ENCODE data around the gene CACNB2. TPM values are rescaled to one million over a fixed set of nuclear protein-coding genes. Genes with fewer than 3 reads are reported as not detected.
"Not testable (repeated sequence)": the region's sequence is repeated elsewhere in the genome, so short reads cannot be mapped to it uniquely, and the experiment has no call there.

CACNB2 gene
- total RNA-seq, 4 donors from 2014 or later: 1.6 to 13.8 (median 5.0) TPM

DNA sequence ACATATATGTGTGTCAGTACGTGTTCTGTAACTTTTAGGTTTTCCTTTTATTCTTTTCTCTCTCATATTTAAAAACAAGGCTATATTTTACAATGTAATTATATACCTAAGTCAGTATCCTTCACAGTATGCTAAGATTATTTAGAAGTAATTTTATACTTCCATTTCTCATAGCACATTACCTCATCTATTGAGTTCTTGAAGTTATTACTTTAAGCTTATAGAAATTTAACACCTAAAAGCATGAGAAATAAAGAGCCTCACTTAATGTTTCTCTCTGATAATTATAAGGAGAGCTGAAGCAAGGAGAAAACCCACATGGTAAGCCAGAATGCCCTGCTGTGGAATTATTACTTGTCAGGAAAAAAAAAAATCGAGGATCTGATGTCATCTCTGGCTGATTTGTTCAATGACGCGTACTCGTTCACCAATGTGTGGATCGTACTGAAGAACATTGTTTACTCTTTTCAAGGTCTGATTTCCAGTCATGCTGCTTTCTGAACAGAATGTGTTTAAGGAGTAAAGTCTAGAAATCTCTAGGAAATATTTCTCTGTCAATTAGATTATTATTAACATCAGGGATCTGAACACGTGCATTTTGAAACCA is 21.9 kb downstream of the CACNB2 start:
- H3K36me3 ChIP-seq: no peaks in the 10 kb centered on the region
- DNase-seq (ENCODE audit: low spot score in 2 of 2): no peak
- WGBS, 2 donors: 72 to 73% methylated on average over 7 of the region's 7 CpGs
- H3K27ac ChIP-seq: no peak overlapping the region
- H3K9me3 ChIP-seq: no peaks in the 10 kb centered on the region
- no peak overlapping the region for H3K4me3 ChIP-seq
- H3K27me3 ChIP-seq: no peaks in the 10 kb centered on the region
- H3K4me1 ChIP-seq: peaks cover 0 to 24% (median 0%) of the 10 kb centered on the region in 4 donors
- no peak for TF ChIP-seq EP300 (IDR thresholded peaks at IDR 0.05)
- TF ChIP-seq, protein P1, sequence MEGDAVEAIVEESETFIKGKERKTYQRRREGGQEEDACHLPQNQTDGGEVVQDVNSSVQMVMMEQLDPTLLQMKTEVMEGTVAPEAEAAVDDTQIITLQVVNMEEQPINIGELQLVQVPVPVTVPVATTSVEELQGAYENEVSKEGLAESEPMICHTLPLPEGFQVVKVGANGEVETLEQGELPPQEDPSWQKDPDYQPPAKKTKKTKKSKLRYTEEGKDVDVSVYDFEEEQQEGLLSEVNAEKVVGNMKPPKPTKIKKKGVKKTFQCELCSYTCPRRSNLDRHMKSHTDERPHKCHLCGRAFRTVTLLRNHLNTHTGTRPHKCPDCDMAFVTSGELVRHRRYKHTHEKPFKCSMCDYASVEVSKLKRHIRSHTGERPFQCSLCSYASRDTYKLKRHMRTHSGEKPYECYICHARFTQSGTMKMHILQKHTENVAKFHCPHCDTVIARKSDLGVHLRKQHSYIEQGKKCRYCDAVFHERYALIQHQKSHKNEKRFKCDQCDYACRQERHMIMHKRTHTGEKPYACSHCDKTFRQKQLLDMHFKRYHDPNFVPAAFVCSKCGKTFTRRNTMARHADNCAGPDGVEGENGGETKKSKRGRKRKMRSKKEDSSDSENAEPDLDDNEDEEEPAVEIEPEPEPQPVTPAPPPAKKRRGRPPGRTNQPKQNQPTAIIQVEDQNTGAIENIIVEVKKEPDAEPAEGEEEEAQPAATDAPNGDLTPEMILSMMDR (IDR thresholded peaks at IDR 0.05): no peak
- TF ChIP-seq POLR2A (IDR thresholded peaks at IDR 0.05): no peak

- H3K36me3 ChIP-seq: no peaks in the 10 kb centered on the region
- H3K27ac ChIP-seq: no peak overlapping the region
- TF ChIP-seq, protein P1 (IDR thresholded peaks at IDR 0.05): no peak
- TF ChIP-seq POLR2A (IDR thresholded peaks at IDR 0.05): no peak
- no peak for TF ChIP-seq EP300 (IDR thresholded peaks at IDR 0.05)
- no peak overlapping the region for H3K4me3 ChIP-seq
- no peak for DNase-seq (ENCODE audit: low spot score in 2 of 2)
- no peaks in the 10 kb centered on the region for H3K27me3 ChIP-seq
- no peaks in the 10 kb centered on the region for H3K9me3 ChIP-seq
- peaks cover 0 to 10% (median 0%) of the 10 kb centered on the region in 4 donors for H3K4me1 ChIP-seq
- WGBS, 2 donors: 28 to 34% methylated on average over 4 of the region's 4 CpGs
Measured at GRCh38 chr10:18164093-18164492, 23.9 kb downstream of the CACNB2 start.

DNA sequence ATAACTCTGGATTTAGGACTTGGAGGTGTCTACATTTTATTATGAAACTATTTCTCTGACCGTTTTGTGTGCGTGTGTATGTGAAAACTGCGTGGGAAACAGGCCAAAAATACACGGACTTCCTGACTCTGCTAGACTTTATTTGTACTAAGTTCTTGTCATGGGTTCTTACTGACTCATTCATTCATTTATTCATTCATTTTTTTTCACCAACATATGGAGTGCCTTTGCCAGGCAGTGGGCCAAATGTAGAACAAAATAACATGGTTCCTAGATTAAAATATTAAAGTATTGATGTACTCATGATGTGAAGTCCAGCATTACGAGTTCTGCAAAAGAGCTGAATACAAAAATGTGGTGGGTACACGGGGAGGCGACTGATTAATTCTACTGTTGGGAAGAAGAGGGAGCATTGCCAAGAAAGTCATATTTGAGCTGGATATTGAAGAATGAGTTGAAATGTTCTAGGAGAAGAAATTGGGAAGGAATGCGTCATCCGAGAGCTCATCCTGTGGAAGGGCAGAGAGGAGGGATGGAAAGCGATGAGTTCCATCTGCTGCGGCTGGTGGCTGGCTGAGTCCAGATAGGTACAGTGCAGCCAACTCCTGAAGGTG is 24.6 kb downstream of the CACNB2 start:
- no peaks in the 10 kb centered on the region for H3K36me3 ChIP-seq
- peaks cover 0 to 7% (median 0%) of the 10 kb centered on the region in 4 donors for H3K4me1 ChIP-seq
- no peak overlapping the region for H3K27ac ChIP-seq
- no peak for TF ChIP-seq EP300 (IDR thresholded peaks at IDR 0.05)
- no peak for TF ChIP-seq POLR2A (IDR thresholded peaks at IDR 0.05)
- TF ChIP-seq, protein P1 (IDR thresholded peaks at IDR 0.05): no peak
- WGBS, 2 donors: 55 to 58% methylated on average over 11 of the region's 11 CpGs
- DNase-seq (ENCODE audit: low spot score in 2 of 2): no peak
- H3K4me3 ChIP-seq: no peak overlapping the region
- no peaks in the 10 kb centered on the region for H3K9me3 ChIP-seq
- no peaks in the 10 kb centered on the region for H3K27me3 ChIP-seq

GRCh38 chr10:18178854-18179483 is 38.7 kb downstream of the CACNB2 start:
- peaks cover 0 to 13% (median 6%) of the 10 kb centered on the region in 4 donors for H3K4me1 ChIP-seq
- H3K4me3 ChIP-seq: no peak overlapping the region
- WGBS, 2 donors: 69 to 75% methylated on average over 3 of the region's 3 CpGs
- no peaks in the 10 kb centered on the region for H3K36me3 ChIP-seq
- no peak for DNase-seq (ENCODE audit: low spot score in 2 of 2)
- H3K27me3 ChIP-seq: no peaks in the 10 kb centered on the region
- H3K9me3 ChIP-seq: no peaks in the 10 kb centered on the region
- TF ChIP-seq EP300 (IDR thresholded peaks at IDR 0.05) (no peak), POLR2A (IDR thresholded peaks at IDR 0.05) (no peak)
- TF ChIP-seq, protein P1 (IDR thresholded peaks at IDR 0.05): no peak
- no peak overlapping the region for H3K27ac ChIP-seq

GRCh38 chr10:18179891-18180290 is 39.7 kb downstream of the CACNB2 start:
- no peak for DNase-seq (ENCODE audit: low spot score in 2 of 2)
- no peak for TF ChIP-seq EP300 (IDR thresholded peaks at IDR 0.05)
- TF ChIP-seq, protein P1 (IDR thresholded peaks at IDR 0.05): no peak
- TF ChIP-seq POLR2A (IDR thresholded peaks at IDR 0.05): no peak
- WGBS, 2 donors: 29% methylated on average over 6 of the region's 6 CpGs
- H3K4me3 ChIP-seq: no peak overlapping the region
- H3K36me3 ChIP-seq: no peaks in the 10 kb centered on the region
- peaks cover 0 to 13% (median 6%) of the 10 kb centered on the region in 4 donors for H3K4me1 ChIP-seq
- no peak overlapping the region for H3K27ac ChIP-seq
- H3K27me3 ChIP-seq: no peaks in the 10 kb centered on the region
- H3K9me3 ChIP-seq: no peaks in the 10 kb centered on the region

DNA sequence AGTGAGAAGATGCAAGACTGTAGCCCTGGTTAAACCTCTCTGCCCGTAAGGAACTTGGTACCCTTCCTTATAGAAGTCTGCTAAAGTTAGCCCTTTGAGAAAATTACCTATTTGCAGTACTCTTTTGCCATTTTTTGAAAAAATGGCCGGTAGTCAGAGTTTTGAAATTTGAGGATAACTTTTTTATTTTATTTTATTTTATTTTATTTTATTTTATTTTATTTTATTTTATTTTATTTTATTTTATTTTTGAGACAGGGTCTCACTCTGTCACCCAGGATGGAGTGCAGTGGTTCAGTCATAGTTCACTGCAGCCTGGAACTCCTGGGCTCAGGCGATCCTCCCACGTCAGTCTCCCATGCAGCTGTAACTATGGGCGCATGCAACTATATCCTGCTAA is 41.2 kb downstream of the CACNB2 start:
- H3K27ac ChIP-seq; DNase-seq (ENCODE audit: low spot score in 2 of 2); H3K9me3 ChIP-seq; H3K36me3 ChIP-seq; H3K27me3 ChIP-seq; H3K4me3 ChIP-seq: not testable (repeated sequence)
- peaks cover 0 to 13% (median 6%) of the 10 kb centered on the region in 4 donors for H3K4me1 ChIP-seq
- 95 to 96% methylated on average over 5 of the region's 5 CpGs for WGBS, 2 donors

Measured in tibial nerve (tissue), 4 donors.